Neural cell (in vitro differentiated cells): Measurements from ENCODE around the gene RBMS3. TPM values are rescaled to one million over a fixed set of nuclear protein-coding genes. Genes with fewer than 3 reads are reported as not detected.

Experiments used
- H2AFZ ChIP-seq: fragments of 200-600, 300-800 bp; sonication (generic), shearing (Covaris generic); 2 replicates; pipeline ENCODE4 v1.6.0; 2014; ENCODE audit warnings: low read depth, mild to moderate bottlenecking, antibody characterized with exemption, low read length, moderate library complexity
- H3F3A ChIP-seq: fragments of 200-600 bp; shearing (Covaris generic); 2 replicates; pipeline ENCODE4 v1.6.1; 2016; ENCODE audit warnings: mild to moderate bottlenecking, moderate library complexity, mixed read lengths, antibody characterized with exemption, low read length; ENCODE audit not compliant: insufficient read depth, poor library complexity, severe bottlenecking
- H3K27ac ChIP-seq: fragments of 200-600, 300-800 bp; sonication (generic), shearing (Covaris generic); 2 replicates; pipeline ENCODE4 v1.5.1; 2014; ENCODE audit warnings: mild to moderate bottlenecking, low read length, moderate library complexity
- H3K27me3 ChIP-seq: fragments of 300-800, 200-600 bp; sonication (generic), shearing (Covaris generic); 2 replicates; pipeline ENCODE4 v1.6.0; 2014; ENCODE audit warnings: mild to moderate bottlenecking, low read depth, low read length, moderate library complexity; ENCODE audit not compliant: insufficient read depth
- H3K36me3 ChIP-seq: fragments of 300-800, 200-600 bp; sonication (generic), shearing (Covaris generic); 2 replicates; pipeline ENCODE4 v1.5.1; 2014; ENCODE audit warnings: mild to moderate bottlenecking, antibody characterized with exemption, low read length, moderate library complexity; ENCODE audit not compliant: insufficient read depth
- H3K4me2 ChIP-seq: fragments of 300-800, 200-600 bp; sonication (generic), shearing (Covaris generic); 2 replicates; pipeline ENCODE4 v1.6.0; 2014; ENCODE audit warnings: mild to moderate bottlenecking, low read length
- H3K4me3 ChIP-seq: fragments of 300-800, 200-600 bp; sonication (generic), shearing (Covaris generic); 2 replicates; pipeline ENCODE4 v1.5.1; 2014; ENCODE audit warnings: mild to moderate bottlenecking, low read length, moderate library complexity
- H3K79me2 ChIP-seq: fragments of 200-600 bp; shearing (Covaris generic); replicated peaks from 2 replicates; pipeline ENCODE4 v1.6.0; 2014; ENCODE audit warnings: mild to moderate bottlenecking, low read length, moderate library complexity; ENCODE audit not compliant: insufficient read depth
- H3K9ac ChIP-seq: fragments of 300-800, 200-600 bp; sonication (generic), shearing (Covaris generic); 2 replicates; pipeline ENCODE4 v1.6.1; 2016; ENCODE audit warnings: mild to moderate bottlenecking, low read length, mixed read lengths
- H3K9me2 ChIP-seq: fragments of 200-600 bp; shearing (Covaris generic); 2 replicates; pipeline ENCODE4 v1.6.1; 2016; ENCODE audit warnings: mild to moderate bottlenecking, low read length, mixed read lengths; ENCODE audit not compliant: insufficient read depth
- H3K9me3 ChIP-seq: fragments of 200-600, 300-800 bp; sonication (generic), shearing (Covaris generic); 2 replicates; pipeline ENCODE4 v1.6.1; 2016; ENCODE audit warnings: mild to moderate bottlenecking, mixed run types, low read length, moderate library complexity, mixed read lengths
- H4K20me1 ChIP-seq: fragments of 200-600 bp; shearing (Covaris generic); 2 replicates; pipeline ENCODE4 v1.6.1; 2016; ENCODE audit warnings: mild to moderate bottlenecking, mixed run types; ENCODE audit not compliant: insufficient read depth
- CTCF ChIP-seq: fragments of 450-650 bp; IDR thresholded peaks from 2 replicates; pipeline ENCODE4 v1.5.1; 2014; ENCODE audit warnings: antibody characterized with exemption, mild to moderate bottlenecking, moderate library complexity; ENCODE audit not compliant: poor library complexity, severe bottlenecking
- EP300 ChIP-seq: fragments of 450-650 bp; conservative IDR thresholded peaks from 2 replicates; pipeline ENCODE4 v1.6.1; 2014; ENCODE audit warnings: antibody characterized with exemption, mild to moderate bottlenecking, moderate library complexity; ENCODE audit not compliant: poor library complexity, severe bottlenecking
- EZH2 ChIP-seq: fragments of 200-600, 300-800 bp; shearing (Covaris generic), sonication (generic); IDR thresholded peaks from 2 replicates; pipeline ENCODE4 v1.6.1; 2014; ENCODE audit warnings: antibody characterized with exemption, low read length, borderline replicate concordance, mild to moderate bottlenecking; ENCODE audit not compliant: insufficient read depth, poor library complexity, severe bottlenecking
- MXI1 ChIP-seq: fragments of 450-650 bp; conservative IDR thresholded peaks from 2 replicates; pipeline ENCODE4 v1.6.1; 2014; ENCODE audit warnings: antibody characterized with exemption, mild to moderate bottlenecking; ENCODE audit not compliant: poor library complexity, severe bottlenecking
- POLR2AphosphoS5 ChIP-seq: IDR thresholded peaks from 2 replicates; pipeline ENCODE4 v1.6.1; 2012
- RAD21 ChIP-seq: fragments of 450-650 bp; conservative IDR thresholded peaks from 2 replicates; pipeline ENCODE4 v1.6.1; 2014; ENCODE audit warnings: antibody characterized with exemption, mild to moderate bottlenecking, moderate library complexity
- REST ChIP-seq: IDR thresholded peaks from 2 replicates; pipeline ENCODE4 v1.6.1; 2012; ENCODE audit warnings: borderline replicate concordance
- SMC3 ChIP-seq: fragments of 450-650 bp; conservative IDR thresholded peaks from 2 replicates; pipeline ENCODE4 v1.6.1; 2014; ENCODE audit warnings: antibody characterized with exemption, mild to moderate bottlenecking, moderate library complexity; ENCODE audit not compliant: poor library complexity
- TAF1 ChIP-seq: IDR thresholded peaks from 2 replicates; pipeline ENCODE4 v1.6.1; 2012; ENCODE audit warnings: low read depth
- polyA plus RNA-seq: library from polyadenylated mRNA; depleted of rRNA; stranded (reverse); fragments of >200 nt; gene quantifications from 2 replicates; pipeline ENCODE4 v1.2.3, GENCODE V29; 2014

The RBMS3 gene
- polyA plus RNA-seq, 1 donor from 2014 or later: 0.53 TPM

- Histone ChIP-seq H3K27ac (no peak overlapping the region), H3F3A (no peaks in the 10 kb centered on the region), H4K20me1 (no peaks in the 10 kb centered on the region), H3K4me3 (no peak overlapping the region), H3K9me3 (no peaks in the 10 kb centered on the region), H3K27me3 (no peaks in the 10 kb centered on the region), H3K36me3 (no peaks in the 10 kb centered on the region), H2AFZ (no peak overlapping the region), H3K9ac (no peak overlapping the region), H3K4me2 (no peak overlapping the region), H3K79me2 (no peaks in the 10 kb centered on the region), H3K9me2 (no peaks in the 10 kb centered on the region)
- TF ChIP-seq TAF1 (no peak), POLR2AphosphoS5 (no peak), EZH2 (no peak), MXI1 (no peak), CTCF (no peak), REST (no peak), SMC3 (no peak), EP300 (no peak), RAD21 (no peak)
Observed at GRCh38 chr3:29333576-29333975, 52.7 kb downstream of the RBMS3 start.

- Histone ChIP-seq H3K36me3 (no peaks in the 10 kb centered on the region), H3K27ac (no peak overlapping the region), H3K9ac (no peak overlapping the region), H3K27me3 (no peaks in the 10 kb centered on the region), H2AFZ (no peak overlapping the region), H3F3A (no peaks in the 10 kb centered on the region), H3K79me2 (no peaks in the 10 kb centered on the region), H3K9me2 (no peaks in the 10 kb centered on the region), H3K4me3 (no peak overlapping the region), H3K4me2 (no peak overlapping the region), H4K20me1 (no peaks in the 10 kb centered on the region), H3K9me3 (no peaks in the 10 kb centered on the region)
- no peak for TF ChIP-seq EZH2
- no peak for TF ChIP-seq CTCF
- no peak for TF ChIP-seq TAF1
- TF ChIP-seq SMC3: no peak
- TF ChIP-seq MXI1: no peak
- TF ChIP-seq REST: no peak
- TF ChIP-seq EP300: no peak
- no peak for TF ChIP-seq RAD21
- TF ChIP-seq POLR2AphosphoS5: no peak
Observed at GRCh38 chr3:29334706-29335105, 53.8 kb downstream of the RBMS3 start.
